Measurements from ENCODE around the gene COASY. TPM values are rescaled to one million over a fixed set of nuclear protein-coding genes. Genes with fewer than 3 reads are reported as not detected.

Gene COASY
- total RNA-seq, 4 donors from 2014 or later, result 46.4 to 91.7 (median 57.6) TPM

DNA sequence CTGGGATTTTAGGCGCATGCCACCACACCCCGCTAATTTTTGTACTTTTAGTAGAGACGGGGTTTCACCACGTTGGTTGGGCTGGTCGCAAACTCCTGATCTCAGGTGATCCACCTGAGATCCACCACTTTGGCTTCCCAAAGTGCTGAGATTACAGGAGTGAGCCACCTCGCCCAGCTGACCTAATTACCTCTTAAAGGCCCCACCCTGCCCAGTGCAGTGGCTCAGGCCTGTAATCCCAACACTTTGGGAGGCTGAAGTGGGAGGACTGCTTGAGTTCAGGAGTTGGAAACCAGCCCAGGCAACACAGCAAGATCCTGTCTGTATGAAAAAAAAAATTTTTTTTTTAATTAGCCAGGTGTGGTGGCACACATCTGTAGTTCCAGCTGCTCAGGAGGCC lies 2.9 kb upstream of the COASY start:
- peaks cover 10 to 50% (median 39%) of the 10 kb centered on the region in 4 donors for H3K4me1 ChIP-seq
- no peaks in the 10 kb centered on the region for H3K36me3 ChIP-seq
- intact Hi-C loops (cut with DNase I; ENCODE audit: low total_unique reads) (no loop called here), in situ Hi-C loops (cut with MboI; ENCODE audit: low pct_ligation_motif_present in 1 of 4, low pct_unique_long_range_greater_than_20kb in 1 of 4, low sequenced_read_pairs in 3 of 4) (no loop called here)
- H3K4me3 ChIP-seq, result no peak overlapping the region
- DNase-seq, result peak; percentile 54
- TF ChIP-seq, protein P1, sequence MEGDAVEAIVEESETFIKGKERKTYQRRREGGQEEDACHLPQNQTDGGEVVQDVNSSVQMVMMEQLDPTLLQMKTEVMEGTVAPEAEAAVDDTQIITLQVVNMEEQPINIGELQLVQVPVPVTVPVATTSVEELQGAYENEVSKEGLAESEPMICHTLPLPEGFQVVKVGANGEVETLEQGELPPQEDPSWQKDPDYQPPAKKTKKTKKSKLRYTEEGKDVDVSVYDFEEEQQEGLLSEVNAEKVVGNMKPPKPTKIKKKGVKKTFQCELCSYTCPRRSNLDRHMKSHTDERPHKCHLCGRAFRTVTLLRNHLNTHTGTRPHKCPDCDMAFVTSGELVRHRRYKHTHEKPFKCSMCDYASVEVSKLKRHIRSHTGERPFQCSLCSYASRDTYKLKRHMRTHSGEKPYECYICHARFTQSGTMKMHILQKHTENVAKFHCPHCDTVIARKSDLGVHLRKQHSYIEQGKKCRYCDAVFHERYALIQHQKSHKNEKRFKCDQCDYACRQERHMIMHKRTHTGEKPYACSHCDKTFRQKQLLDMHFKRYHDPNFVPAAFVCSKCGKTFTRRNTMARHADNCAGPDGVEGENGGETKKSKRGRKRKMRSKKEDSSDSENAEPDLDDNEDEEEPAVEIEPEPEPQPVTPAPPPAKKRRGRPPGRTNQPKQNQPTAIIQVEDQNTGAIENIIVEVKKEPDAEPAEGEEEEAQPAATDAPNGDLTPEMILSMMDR (IDR thresholded peaks at IDR 0.05), result no peak
- TF ChIP-seq POLR2A (IDR thresholded peaks at IDR 0.05), result no peak
- no peak for TF ChIP-seq POLR2AphosphoS5 (IDR thresholded peaks at IDR 0.05)
- H3K9me3 ChIP-seq, result no peaks in the 10 kb centered on the region
- 61 to 80% methylated on average over 2 to 6 of the region's 6 CpGs for WGBS, 2 donors (ENCODE audit: low coverage in 1 of 2)
- H3K27ac ChIP-seq, result peak overlapping the region; percentile 33 to 50 (median 48)
- H3K27me3 ChIP-seq, result no peaks in the 10 kb centered on the region

- no peaks in the 10 kb centered on the region for H3K27me3 ChIP-seq
- in situ Hi-C loops (cut with MboI; ENCODE audit: low pct_ligation_motif_present in 1 of 4, low pct_unique_long_range_greater_than_20kb in 1 of 4, low sequenced_read_pairs in 3 of 4) (no loop called here), intact Hi-C loops (cut with DNase I; ENCODE audit: low total_unique reads) (no loop called here)
- peaks cover 11 to 50% (median 36%) of the 10 kb centered on the region in 4 donors for H3K4me1 ChIP-seq
- 89% methylated on average over 3 of the region's 3 CpGs; no CpG with 5 or more reads in 1 of the 2 donors for WGBS, 2 donors (ENCODE audit: low coverage in 1 of 2)
- DNase-seq, result no peak
- TF ChIP-seq EP300 (IDR thresholded peaks at IDR 0.05; ENCODE audit: low read depth), result no peak
- TF ChIP-seq, protein P1 (IDR thresholded peaks at IDR 0.05), result no peak
- TF ChIP-seq POLR2AphosphoS5 (IDR thresholded peaks at IDR 0.05), result no peak
- no peak for TF ChIP-seq POLR2A (IDR thresholded peaks at IDR 0.05)
- no peak overlapping the region for H3K4me3 ChIP-seq
- peak overlapping the region in 1 of 4 donors; percentile 33 for H3K27ac ChIP-seq
- no peaks in the 10 kb centered on the region for H3K9me3 ChIP-seq
- H3K36me3 ChIP-seq, result peaks cover 0 to 6% (median 0%) of the 10 kb centered on the region in 4 donors
Measured at GRCh38 chr17:42560246-42560645, 1.7 kb upstream of the COASY start.

DNA sequence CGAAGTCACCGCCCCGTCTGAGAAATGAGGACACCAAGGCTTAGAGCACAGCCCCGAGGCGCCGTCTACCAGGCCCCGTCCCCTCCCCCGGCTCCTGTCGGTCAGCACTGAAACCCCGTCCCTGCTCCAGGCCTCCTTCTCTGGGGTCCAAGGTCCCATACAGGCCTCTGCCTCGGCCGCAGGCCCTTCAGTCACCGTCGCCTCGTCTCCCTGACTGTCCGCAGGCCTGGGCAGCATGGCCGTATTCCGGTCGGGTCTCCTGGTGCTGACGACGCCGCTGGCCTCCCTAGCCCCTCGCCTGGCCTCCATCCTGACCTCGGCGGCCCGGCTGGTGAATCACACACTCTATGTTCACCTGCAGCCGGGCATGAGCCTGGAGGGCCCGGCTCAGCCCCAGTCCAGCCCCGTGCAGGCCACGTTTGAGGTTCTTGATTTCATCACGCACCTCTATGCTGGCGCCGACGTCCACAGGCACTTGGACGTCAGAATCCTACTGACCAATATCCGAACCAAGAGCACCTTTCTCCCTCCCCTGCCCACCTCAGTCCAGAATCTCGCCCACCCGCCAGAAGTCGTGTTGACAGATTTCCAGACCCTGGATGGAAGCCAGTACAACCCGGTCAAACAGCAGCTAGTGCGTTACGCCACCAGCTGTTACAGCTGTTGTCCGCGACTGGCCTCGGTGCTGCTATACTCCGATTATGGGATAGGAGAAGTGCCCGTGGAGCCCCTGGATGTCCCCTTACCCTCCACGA lies 617 bp downstream of the COASY start:
- WGBS, 2 donors (ENCODE audit: low coverage in 1 of 2), result 7% methylated on average over 37 of the region's 48 CpGs; no CpG with 5 or more reads in 1 of the 2 donors
- H3K27ac ChIP-seq, result peak overlapping the region; percentile 88 to 93 (median 92)
- H3K9me3 ChIP-seq, result no peaks in the 10 kb centered on the region
- in situ Hi-C loops (cut with MboI; ENCODE audit: low pct_ligation_motif_present in 1 of 4, low pct_unique_long_range_greater_than_20kb in 1 of 4, low sequenced_read_pairs in 3 of 4), result no loop called here
- intact Hi-C loops (cut with DNase I; ENCODE audit: low total_unique reads), result no loop called here
- H3K36me3 ChIP-seq, result peaks cover 0 to 6% (median 0%) of the 10 kb centered on the region in 4 donors
- peaks cover 18 to 54% (median 42%) of the 10 kb centered on the region in 4 donors for H3K4me1 ChIP-seq
- peak overlapping the region; percentile 66 to 92 (median 85) for H3K4me3 ChIP-seq
- no peaks in the 10 kb centered on the region for H3K27me3 ChIP-seq
- TF ChIP-seq, protein P1 (IDR thresholded peaks at IDR 0.05), result no peak
- TF ChIP-seq POLR2A (IDR thresholded peaks at IDR 0.05) (no peak), POLR2AphosphoS5 (IDR thresholded peaks at IDR 0.05) (no peak), EP300 (IDR thresholded peaks at IDR 0.05; ENCODE audit: low read depth) (no peak)
- peak; percentile 39 for DNase-seq

DNA sequence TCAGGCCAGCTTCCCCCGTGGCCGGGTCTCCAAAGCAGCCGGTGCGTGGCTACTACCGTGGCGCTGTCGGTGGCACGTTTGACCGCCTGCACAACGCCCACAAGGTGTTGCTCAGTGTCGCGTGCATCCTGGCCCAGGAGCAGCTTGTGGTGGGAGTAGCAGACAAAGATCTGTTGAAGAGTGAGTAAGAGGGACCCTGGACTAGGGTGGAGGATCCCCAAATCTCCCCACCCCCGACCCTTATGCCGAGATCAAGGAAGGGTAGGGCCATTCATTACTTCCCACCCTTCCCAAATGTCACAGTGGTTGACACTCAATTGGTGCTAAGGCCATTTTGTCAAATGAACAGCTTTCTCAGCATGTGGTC lies 1.2 kb downstream of the COASY start:
- Histone ChIP-seq H3K9me3 (no peaks in the 10 kb centered on the region), H3K4me1 (peaks cover 18 to 59% (median 48%) of the 10 kb centered on the region in 4 donors), H3K27me3 (no peaks in the 10 kb centered on the region), H3K36me3 (peaks cover 0 to 6% (median 0%) of the 10 kb centered on the region in 4 donors), H3K4me3 (peak overlapping the region in 3 of 4 donors; percentile 66 to 92 (median 86)), H3K27ac (peak overlapping the region; percentile 88 to 93 (median 92))
- TF ChIP-seq, protein P1 (IDR thresholded peaks at IDR 0.05), result no peak
- TF ChIP-seq POLR2A (IDR thresholded peaks at IDR 0.05) (no peak), POLR2AphosphoS5 (IDR thresholded peaks at IDR 0.05) (no peak), EP300 (IDR thresholded peaks at IDR 0.05; ENCODE audit: low read depth) (no peak)
- in situ Hi-C loops (cut with MboI; ENCODE audit: low pct_ligation_motif_present in 1 of 4, low pct_unique_long_range_greater_than_20kb in 1 of 4, low sequenced_read_pairs in 3 of 4) (no loop called here), intact Hi-C loops (cut with DNase I; ENCODE audit: low total_unique reads) (no loop called here)
- no peak for DNase-seq
- 40% methylated on average over 14 of the region's 14 CpGs; no CpG with 5 or more reads in 1 of the 2 donors for WGBS, 2 donors (ENCODE audit: low coverage in 1 of 2)

Data from transverse colon (tissue), 4 donors.